Measurements from ENCODE around the gene CCDC50. TPM values are rescaled to one million over a fixed set of nuclear protein-coding genes. Genes with fewer than 3 reads are reported as not detected.

Gene CCDC50
- total RNA-seq, 1 experiment from 2014 or later = 21.0 TPM

GRCh38 chr3:191301017-191301416 is 28.2 kb upstream of the CCDC50 start:
- no peak overlapping the region for H3K9ac ChIP-seq (ENCODE audit: extremely low read depth, insufficient read length, low read length)
- H3K23ac ChIP-seq (ENCODE audit: insufficient read length, low read depth, low read length) = no peak overlapping the region
- Mint-ChIP-seq H3K36me3 (ENCODE audit: insufficient read depth in 1 of 3, low read depth in 3 of 3) (no peaks in the 10 kb centered on the region), H3K27ac (no peak overlapping the region), H3K4me3 (no peak overlapping the region), H3K9me3 (no peaks in the 10 kb centered on the region), H3K27me3 (ENCODE audit: low read depth) (no peaks in the 10 kb centered on the region; the same call in 1 of the 2 replicates), H3K4me1 (peaks cover 15 to 25% of the 10 kb centered on the region in 2 experiments)
- H2BK15ac ChIP-seq (ENCODE audit: low read depth, low read length) = no peak overlapping the region
- no peaks in the 10 kb centered on the region for H3K23me2 ChIP-seq (ENCODE audit: insufficient read length, low read depth, low read length, poor library complexity, severe bottlenecking)
- no peak overlapping the region for H4K5ac ChIP-seq (ENCODE audit: insufficient read length, low read depth, low read length)
- no CpG with 5 or more reads among the region's 1 CpG for WGBS (ENCODE audit: extremely low coverage, insufficient read length, low lambda C conversion rate)
- no peak overlapping the region for H3K14ac ChIP-seq (ENCODE audit: insufficient read depth, low read length)
- H3K56ac ChIP-seq (ENCODE audit: insufficient read length, low read depth, low read length) = no peak overlapping the region
- no peaks in the 10 kb centered on the region for H3K79me2 ChIP-seq (ENCODE audit: insufficient read depth, low read length)
- no peaks in the 10 kb centered on the region; the same call in 1 of the 2 replicates for H3K4me1 ChIP-seq (ENCODE audit: insufficient read depth, low read length)
- H3K79me1 ChIP-seq (ENCODE audit: insufficient read depth, low read depth, low read length, poor library complexity, severe bottlenecking) = no peaks in the 10 kb centered on the region
- no peak overlapping the region for H2BK12ac ChIP-seq (ENCODE audit: insufficient read length, low read depth, low read length)
- no peak overlapping the region for H2BK120ac ChIP-seq (ENCODE audit: low read depth, low read length, poor library complexity, severe bottlenecking)
- no peak overlapping the region for H3K4ac ChIP-seq (ENCODE audit: low read depth, low read length)
- no peaks in the 10 kb centered on the region for H3K27me3 ChIP-seq (ENCODE audit: insufficient read depth, low read length)
- TF ChIP-seq CTCF (conservative IDR thresholded peaks at IDR 0.05) = no peak
- H3T11ph ChIP-seq (ENCODE audit: low read length) = no peak overlapping the region
- H4K20me1 ChIP-seq (ENCODE audit: control insufficient read depth, insufficient read depth, insufficient read length) = no peaks in the 10 kb centered on the region
- H4K8ac ChIP-seq (replicated peaks; ENCODE audit: insufficient read length, low read depth, low read length) = no peak overlapping the region
- H2AK5ac ChIP-seq (ENCODE audit: insufficient read length, low read length) = no peak overlapping the region
- H4K91ac ChIP-seq (ENCODE audit: insufficient read length, low read depth, low read length) = no peak overlapping the region
- DNase-seq = no peak
- no peak overlapping the region for H3K27ac ChIP-seq (ENCODE audit: insufficient read length, low read depth, low read length)
- no peak overlapping the region for H2BK5ac ChIP-seq (ENCODE audit: insufficient read length, low read length)
- no peak overlapping the region for H3K4me2 ChIP-seq (ENCODE audit: insufficient read depth, insufficient read length, low read length)
- no peaks in the 10 kb centered on the region for H3K9me3 ChIP-seq (ENCODE audit: control insufficient read depth, low read depth, low read length)
- H2BK20ac ChIP-seq (ENCODE audit: low read depth, low read length, poor library complexity, severe bottlenecking) = no peak overlapping the region
- no peak overlapping the region for H2AFZ ChIP-seq (ENCODE audit: low read length)
- no peak overlapping the region for H3K18ac ChIP-seq (ENCODE audit: insufficient read length, low read depth, low read length)

Data from H9 (cell line).